ENCODE measurements around the gene OVCH1.
"Not testable (repeated sequence)": the region's sequence is repeated elsewhere in the genome, so short reads cannot be mapped to it uniquely, and the experiment has no call there.

The OVCH1 gene

GRCh38 chr12:29503283-29503682, 5.8 kb upstream of the OVCH1 start:
- no peak for DNase-seq (ENCODE audit: low read depth)

GRCh38 chr12:29499235-29499634, 1.7 kb upstream of the OVCH1 start:
- no peak for DNase-seq (ENCODE audit: low read depth)

DNA sequence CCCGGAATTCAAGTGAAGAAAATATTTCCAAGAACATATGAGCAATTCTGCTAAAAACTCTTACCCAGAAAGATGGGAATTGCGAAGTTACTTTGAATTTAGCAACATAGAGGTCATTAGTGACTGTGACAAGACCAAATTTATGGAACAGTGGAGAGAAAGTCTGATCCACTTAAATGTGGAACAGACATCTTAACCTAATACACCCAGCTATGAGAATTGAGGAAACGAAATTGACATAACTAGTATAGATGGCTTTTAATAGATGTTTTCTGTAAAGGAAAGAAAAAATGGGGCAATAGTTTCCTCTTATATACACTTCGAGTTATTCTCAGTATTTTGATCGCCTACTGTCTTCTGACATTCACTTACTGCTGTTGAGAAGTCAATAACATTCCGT, 4.6 kb downstream of the OVCH1 start:
- DNase-seq (ENCODE audit: low read depth), result no peak

DNA sequence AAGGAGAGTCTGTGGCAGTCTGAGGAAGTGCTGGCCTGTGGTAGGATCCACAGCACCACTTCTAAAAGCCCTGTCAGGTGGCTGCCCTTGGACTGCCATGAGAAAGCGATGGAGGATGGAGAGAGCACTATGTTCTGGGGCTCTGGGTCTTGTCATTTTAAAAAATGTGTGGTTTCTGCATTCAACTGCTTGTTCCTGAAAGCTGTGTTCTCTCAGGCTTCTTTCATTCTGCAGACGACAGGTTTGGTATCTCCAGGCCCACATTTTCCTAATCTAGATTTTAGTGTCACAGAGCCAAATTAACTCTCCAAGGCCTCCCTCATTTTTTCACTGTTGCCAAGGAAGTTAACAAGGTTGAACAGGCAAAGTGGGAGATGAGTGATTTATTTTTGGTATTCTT, 10.5 kb downstream of the OVCH1 start:
- no peak for DNase-seq (ENCODE audit: low read depth)

DNA sequence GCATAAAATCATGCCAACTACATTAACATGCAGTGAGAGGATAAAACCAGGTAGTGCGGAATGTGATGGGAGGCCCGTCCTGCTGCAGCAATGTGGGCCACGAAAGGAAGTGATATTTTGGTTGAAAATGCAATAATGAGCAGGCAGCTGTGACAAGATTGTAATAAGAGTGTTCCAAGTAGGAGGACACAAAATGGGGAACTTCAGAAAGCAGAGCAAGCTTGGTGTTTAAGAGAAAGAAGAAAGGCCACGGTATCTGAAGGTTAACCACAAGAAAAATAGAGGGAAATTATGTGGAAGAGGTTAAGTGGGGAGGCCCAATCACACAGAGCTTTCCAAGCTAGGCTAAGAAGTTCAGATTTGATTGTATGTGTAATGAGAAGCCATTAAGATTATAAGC, 34.3 kb downstream of the OVCH1 start:
- no peak for DNase-seq (ENCODE audit: low read depth)

GRCh38 chr12:29460082-29460481, 37.4 kb downstream of the OVCH1 start:
- no peak for DNase-seq (ENCODE audit: low read depth)

GRCh38 chr12:29455087-29455486, 42.4 kb downstream of the OVCH1 start:
- DNase-seq (ENCODE audit: low read depth), result no peak

DNA sequence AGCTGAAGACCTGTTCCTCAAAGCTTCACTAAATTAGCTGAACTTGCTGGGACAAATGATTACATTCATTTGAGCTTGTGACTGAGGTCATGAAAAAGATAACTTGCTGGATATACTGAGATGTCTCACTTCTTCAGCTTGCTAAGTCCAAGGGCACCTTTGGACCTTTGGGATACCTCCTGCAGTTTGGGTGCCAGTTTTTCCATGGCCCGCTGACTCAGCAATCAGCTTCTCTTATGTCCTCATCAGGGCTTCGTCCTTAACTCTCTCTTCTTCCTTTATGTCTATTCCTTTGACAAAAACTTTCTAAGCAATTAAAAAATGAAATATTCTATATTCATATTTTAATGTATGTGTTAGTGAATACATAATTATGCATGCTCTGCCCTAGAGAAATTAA, 45.6 kb downstream of the OVCH1 start:
- no peak for DNase-seq (ENCODE audit: low read depth)

- DNase-seq (ENCODE audit: low read depth), result no peak
These were observed 49.3 kb downstream of the OVCH1 start for GRCh38 chr12:29448157-29448556.

GRCh38 chr12:29447285-29447975, 50.1 kb downstream of the OVCH1 start:
- no peak for DNase-seq (ENCODE audit: low read depth)

- DNase-seq (ENCODE audit: low read depth), result no peak
These were observed 58.0 kb downstream of the OVCH1 start for GRCh38 chr12:29439506-29439905.

GRCh38 chr12:29438752-29439408, 58.6 kb downstream of the OVCH1 start:
- DNase-seq (ENCODE audit: low read depth), result no peak

GRCh38 chr12:29437575-29437974, 59.9 kb downstream of the OVCH1 start:
- DNase-seq (ENCODE audit: low read depth), result no peak

DNA sequence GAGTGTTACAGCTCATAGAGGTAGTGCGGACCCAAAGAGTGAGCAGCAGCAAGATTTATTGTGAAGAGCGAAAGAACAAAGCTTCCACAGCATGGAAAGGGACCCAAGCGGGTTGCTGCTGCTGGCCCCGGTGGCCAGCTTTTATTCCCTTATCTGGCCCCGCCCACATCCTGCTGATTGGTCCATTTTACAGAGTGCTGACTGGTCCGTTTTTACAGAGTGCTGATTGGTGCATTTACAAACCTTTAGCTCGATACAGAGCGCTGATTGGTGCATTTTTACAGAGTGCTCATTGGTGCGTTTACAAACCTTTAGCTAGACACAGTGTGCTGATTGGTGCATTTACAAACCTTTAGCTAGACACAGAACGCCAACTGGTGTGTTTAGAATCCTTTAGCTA, 60.7 kb downstream of the OVCH1 start:
- not testable (repeated sequence) for DNase-seq (ENCODE audit: low read depth)

- DNase-seq (ENCODE audit: low read depth), result no peak
These were observed 66.0 kb downstream of the OVCH1 start for GRCh38 chr12:29431513-29431912.

GRCh38 chr12:29430716-29431044, 66.8 kb downstream of the OVCH1 start:
- DNase-seq (ENCODE audit: low read depth), result no peak

DNA sequence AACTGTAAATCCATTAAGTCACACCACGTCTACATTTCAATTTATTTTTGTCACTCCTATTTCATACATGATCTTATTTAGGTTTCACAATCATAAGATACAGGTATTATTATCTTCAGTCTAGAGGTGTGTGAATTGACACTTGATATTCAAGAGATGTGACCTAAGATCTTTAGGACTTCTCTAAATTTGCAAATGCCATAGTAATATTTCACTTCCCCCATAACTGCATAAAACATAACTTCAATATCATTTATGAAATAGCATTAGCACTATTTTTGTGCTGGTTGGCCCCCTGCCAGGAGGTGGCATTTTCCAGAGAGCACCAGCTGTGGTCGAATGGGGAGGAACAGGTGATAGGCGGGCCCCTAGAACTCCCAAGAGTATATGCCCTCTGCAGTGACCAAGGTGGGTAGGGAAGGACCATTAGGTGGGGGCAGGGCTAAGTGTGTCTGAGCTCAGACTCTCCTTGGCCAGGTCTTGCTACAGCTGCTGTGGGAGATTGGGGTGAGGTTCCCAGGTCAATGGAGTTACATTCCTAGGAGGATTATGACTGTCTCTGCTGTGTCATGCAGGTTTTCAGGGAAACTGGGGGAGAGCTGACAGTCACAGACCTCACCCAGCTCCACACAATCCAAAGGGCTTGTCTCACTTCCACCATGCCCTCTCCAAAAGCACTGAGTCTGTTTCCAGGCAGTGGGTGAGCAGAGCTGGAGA, 67.3 kb downstream of the OVCH1 start:
- DNase-seq (ENCODE audit: low read depth), result no peak

DNA sequence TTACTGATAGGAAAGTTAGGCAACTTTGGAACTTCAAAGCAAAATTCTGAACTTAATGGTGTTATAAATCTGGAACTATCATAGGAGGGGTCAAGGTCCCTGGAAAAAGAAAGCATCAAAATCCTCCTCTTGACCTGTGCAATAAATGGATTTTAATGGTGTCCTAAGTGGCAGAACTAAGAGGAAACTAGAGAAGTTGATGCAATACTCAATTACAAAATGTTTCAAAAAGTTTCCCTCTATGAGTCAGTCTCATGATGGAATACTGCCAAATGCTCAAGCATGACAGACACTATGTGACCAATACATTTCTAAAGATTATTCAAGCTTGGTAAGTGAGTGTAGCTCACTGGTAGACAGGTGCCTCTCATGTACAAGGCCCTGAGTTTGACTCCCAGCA, 68.9 kb downstream of the OVCH1 start:
- no peak for DNase-seq (ENCODE audit: low read depth)

DNA sequence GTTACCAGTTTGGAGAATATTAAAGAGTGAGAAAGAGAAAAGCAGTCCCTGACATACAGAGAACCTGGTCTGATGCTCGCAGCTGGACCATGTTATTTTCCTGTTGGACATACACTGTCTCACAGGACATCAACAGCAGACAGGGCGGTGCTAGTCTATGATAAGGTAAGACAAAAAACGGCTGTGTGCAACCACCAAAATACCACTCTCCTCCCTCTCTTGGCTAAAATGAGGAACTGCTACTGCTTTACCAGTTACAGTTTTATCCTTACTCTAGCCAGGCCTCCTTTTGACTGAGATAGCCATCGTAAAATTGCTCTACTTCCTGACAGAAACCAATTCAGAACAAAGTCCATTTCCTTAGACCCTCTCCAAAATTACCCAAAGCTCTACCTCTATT, 69.5 kb downstream of the OVCH1 start:
- DNase-seq (ENCODE audit: low read depth), result no peak

- DNase-seq (ENCODE audit: low read depth), result no peak
These were observed 71.0 kb downstream of the OVCH1 start for GRCh38 chr12:29426498-29426897.

DNA sequence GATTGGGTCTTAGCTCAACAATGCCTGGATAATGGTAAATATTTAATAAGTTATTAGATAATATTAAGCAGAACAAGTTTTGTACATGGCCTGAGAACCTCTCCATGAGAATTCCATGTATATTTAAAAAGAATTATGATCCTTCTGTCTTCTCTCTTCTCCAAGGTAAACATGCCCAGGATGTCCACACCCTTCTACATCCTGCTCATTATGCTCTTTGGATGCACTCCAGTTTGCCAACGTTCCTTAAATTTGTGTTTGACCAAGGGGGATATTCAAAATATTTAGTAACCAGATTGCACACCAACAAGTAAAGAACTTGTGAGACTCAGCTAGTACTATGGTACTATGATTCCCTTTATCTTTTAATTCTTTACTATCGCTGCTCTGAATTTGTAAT, 71.8 kb downstream of the OVCH1 start:
- no peak for DNase-seq (ENCODE audit: low read depth)

- no peak for DNase-seq (ENCODE audit: low read depth)
These were observed 80.7 kb downstream of the OVCH1 start for GRCh38 chr12:29416748-29417147.

DNA sequence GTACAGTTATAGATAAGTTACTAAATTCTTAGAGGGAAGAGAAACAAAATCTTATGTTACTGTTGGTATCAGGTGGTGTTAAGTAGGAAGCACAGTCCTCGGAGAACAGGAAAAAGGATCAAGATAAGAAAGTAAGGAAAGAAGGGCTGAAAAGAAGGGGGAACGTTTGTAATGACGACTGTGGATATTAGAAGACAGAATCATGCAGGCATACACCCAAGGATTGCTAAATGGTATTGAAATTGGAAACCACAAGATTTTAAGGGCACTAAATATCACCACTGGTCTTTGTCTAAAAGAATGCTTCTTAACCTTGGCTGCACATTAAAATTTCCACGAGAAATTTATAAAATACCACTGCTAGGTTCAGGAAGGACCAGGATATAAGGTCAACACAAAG, 82.4 kb downstream of the OVCH1 start:
- no peak for DNase-seq (ENCODE audit: low read depth)

GRCh38 chr12:29414368-29414767, 83.1 kb downstream of the OVCH1 start:
- DNase-seq (ENCODE audit: low read depth), result no peak
